G401 (cell line): Measurements from ENCODE around the gene RRBP1. TPM values are rescaled to one million over a fixed set of nuclear protein-coding genes. Genes with fewer than 3 reads are reported as not detected.
A peak's percentile ranks its signal among the peaks of the same experiment; 100 is the strongest.
"Not testable (repeated sequence)": the region's sequence is repeated elsewhere in the genome, so short reads cannot be mapped to it uniquely, and the experiment has no call there.

ENCODE experiments used
- DNase-seq: peaks from one replicate; pipeline ENCODE4 v3.0.0-alpha.2; 2015; ENCODE audit warnings: low spot score
- in situ Hi-C: cut with HindIII; loops from 2 replicates; pipeline ENCODE4 v1.10.0; 2016; ENCODE audit warnings: low sequenced_read_pairs, mixed read lengths
- total RNA-seq: library from RNA; depleted of rRNA; stranded (reverse); fragments of >200 nt; shearing (Covaris generic); gene quantifications from 2 replicates; pipeline ENCODE4 v1.2.3, GENCODE V29; 2014

Gene RRBP1
- total RNA-seq, 1 experiment from 2014 or later, result 67.8 TPM

DNA sequence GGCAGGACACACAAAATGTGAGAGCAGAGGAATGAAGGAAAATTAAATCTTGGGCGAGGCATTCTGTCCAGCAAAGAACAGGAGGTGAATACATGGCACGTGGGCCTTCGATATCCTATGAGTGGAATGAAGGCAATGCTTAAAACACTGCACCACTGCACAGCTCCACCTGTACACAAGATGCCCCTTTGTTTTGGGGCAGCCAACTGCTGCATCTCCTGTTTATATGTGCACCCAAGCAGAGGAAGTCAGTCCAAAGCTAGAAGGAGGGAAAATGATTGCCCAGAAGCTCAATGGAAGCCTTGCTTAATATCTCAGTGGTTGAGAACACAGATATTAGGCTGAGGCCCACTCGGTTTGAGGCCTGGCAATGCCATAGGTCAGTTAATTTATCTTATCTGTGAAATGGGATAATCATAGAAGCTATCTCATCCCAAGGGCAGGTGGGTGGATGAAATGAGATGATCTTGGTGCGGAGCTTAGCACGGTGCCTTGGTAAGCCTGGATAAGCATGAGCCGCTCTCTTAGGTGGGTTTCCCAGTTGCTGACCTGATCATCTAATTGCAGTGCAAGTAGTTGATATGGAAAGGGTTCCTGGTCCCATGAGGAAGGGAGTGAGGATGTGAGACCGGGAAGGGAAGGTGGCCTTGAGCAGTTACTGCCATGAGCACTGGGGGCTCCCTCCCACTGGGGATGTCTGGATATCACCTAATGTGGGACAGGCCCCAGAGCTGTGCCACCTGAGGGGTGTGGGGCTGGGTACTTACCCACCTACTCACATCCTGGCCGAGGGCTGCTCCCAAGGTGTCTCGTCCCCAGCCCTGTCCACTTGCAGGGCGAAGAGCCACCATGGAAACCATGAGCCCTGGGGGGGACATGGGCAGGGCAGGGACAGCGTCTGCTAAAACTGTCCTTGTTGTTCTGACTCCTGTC, 27.6 kb upstream of the RRBP1 start:
- in situ Hi-C loops, result no loop called here
- no peak for DNase-seq

- in situ Hi-C loops, result no loop called here
- DNase-seq, result no peak
These were observed 26.8 kb upstream of the RRBP1 start for GRCh38 chr20:17708675-17709360.

DNA sequence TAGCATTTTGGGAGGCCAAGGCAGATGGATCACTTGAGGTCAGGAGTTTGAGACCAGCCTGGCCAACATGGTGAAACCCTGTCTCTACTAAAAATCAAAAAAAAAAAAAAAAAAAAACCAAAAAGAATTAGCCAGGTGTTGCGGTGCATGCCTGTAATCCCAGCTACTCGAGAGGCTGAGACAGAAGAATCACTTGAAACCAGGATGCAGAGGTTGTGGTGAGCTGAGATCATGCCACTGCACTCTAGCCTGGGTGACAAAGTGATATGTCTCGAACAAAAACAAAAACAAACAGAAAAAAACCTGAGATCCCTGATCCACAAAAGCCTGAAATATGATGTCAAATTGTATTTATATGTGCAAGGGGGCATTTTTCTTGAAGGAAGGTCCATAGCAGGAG, 25.9 kb upstream of the RRBP1 start:
- in situ Hi-C loops, result not testable (repeated sequence)

DNA sequence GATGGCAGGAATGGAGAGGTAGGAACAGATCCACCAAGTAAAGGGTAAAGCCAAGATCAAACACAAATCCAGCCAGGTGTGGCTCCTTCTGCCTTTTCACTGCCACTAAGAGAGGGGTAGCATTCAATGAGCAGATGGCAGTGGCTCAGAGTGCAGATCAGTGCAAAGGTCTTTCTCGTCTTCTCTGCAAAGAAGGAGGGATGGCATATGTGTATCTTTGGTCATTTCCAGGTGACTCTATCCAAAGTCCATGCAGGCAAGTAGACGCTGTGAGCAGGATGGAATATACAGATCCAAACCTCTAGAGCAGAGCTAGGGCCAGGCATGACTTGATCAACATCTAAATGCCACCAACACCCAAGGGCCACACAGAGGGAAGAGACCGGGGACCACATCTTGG, 24.6 kb upstream of the RRBP1 start:
- in situ Hi-C loops, result no loop called here
- no peak for DNase-seq

More for the DNA sequence above, 25.9 kb upstream of the RRBP1 start:
- DNase-seq, result not testable (repeated sequence)

DNA sequence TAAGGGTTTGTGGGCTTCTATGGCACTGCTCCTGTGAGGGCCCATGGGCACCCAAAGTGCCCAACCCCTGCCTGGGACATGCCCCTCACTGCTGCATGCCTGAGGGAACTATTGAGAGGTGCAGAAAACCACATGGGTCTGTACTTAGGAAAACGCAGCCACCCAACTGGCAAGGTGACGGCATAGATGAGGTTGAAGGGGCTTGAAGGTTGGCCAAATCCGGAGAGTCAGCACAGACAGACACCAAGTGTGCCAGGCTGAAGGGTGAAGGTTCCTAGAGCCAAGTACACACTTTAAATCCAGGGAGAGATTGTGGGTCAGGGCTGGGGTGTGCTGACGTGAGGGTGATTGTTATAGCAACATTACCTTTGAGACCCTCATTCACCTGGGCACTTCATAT, 23.9 kb upstream of the RRBP1 start:
- in situ Hi-C loops, result no loop called here
- no peak for DNase-seq

DNA sequence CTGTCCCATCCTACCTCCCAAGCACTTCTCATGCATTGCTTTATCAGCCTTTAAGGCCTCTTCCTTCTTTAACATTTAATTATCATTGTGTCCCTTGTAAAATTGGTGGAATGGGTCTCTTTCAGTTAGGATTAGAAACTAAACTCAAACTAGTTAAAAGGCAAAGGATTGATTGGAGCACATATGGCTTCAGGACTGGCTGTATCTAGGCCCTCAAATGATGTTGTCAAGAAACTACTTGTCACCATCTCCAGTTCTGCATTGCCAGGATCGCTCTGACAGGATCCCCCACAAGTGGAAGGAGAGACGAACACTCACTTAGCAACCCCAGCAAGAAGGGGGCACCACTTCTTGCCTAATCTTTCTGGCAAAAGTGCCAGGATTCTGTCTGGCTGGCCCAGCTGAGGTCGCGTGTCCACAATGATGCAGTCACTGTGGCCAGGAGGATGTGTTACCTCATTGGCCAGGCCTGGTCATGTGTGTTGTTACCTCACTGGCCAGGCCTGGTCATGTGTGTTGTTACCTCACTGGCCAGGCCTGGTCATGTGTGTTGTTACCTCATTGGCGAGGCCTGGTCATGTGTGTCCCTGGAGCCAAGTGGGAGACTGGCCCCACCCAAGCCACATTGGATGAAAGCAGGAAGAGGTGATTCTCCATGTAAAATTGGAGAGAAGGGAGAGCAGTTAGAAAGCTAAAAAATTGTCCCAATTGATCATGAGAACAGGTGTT, 22.7 kb upstream of the RRBP1 start:
- in situ Hi-C loops, result no loop called here

GRCh38 chr20:17701826-17702225, 19.8 kb upstream of the RRBP1 start:
- in situ Hi-C loops, result no loop called here

More for the DNA sequence above, 22.7 kb upstream of the RRBP1 start:
- no peak for DNase-seq

DNA sequence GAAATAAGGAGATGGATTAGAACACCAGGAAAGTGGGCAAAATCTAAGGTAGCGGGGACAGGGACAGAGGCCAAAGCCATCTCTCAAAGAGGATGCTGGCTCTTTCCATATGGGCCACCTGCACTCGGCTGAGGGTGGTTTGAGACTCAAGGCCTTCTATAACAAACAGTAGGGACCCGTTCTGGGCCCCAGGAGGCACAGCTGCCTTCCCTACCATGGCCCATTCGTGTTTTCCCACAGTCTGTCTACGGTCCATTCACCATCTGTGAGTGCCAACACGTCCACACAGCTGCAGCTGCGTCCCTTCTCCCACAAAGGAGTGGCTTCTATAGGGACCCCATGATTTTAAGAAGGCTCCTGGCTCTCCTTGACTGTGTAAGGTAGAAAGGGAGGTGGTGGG, 18.6 kb upstream of the RRBP1 start:
- DNase-seq, result no peak
- in situ Hi-C loops, result no loop called here

More at GRCh38 chr20:17701826-17702225, 19.8 kb upstream of the RRBP1 start:
- DNase-seq, result no peak

- DNase-seq, result no peak
- in situ Hi-C loops, result no loop called here
These were observed 17.9 kb upstream of the RRBP1 start, which contains the start of gene BANF2 for GRCh38 chr20:17699931-17700351. Gene BANF2, plus strand, starts transcription at chr20:17699966. Its CDS starts 25,060 bp downstream, at chr20:17725026.

GRCh38 chr20:17698384-17698783, 16.3 kb upstream of the RRBP1 start:
- no peak for DNase-seq
- in situ Hi-C loops, result no loop called here

DNA sequence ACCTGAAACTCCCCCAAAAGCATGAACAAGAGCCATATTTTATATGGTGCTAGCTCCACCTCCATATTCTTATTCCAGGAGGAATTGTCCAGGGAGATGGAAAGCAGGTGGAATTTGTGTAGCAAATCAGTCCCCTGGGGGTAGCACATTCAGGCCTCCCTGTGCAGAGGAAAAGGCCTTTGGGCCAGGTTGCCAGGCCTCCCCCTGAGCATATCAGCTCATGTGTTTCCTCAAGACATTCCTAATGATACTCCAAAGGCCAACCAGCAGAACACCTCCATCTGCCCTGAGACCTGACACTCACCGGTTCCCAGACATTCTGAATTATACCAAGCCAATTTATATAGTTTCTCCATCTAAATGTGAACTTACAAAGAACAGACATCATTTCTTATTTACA, 15.1 kb upstream of the RRBP1 start:
- DNase-seq, result no peak
- in situ Hi-C loops, result no loop called here

GRCh38 chr20:17696287-17696686, 14.2 kb upstream of the RRBP1 start:
- DNase-seq, result no peak
- in situ Hi-C loops, result no loop called here

DNA sequence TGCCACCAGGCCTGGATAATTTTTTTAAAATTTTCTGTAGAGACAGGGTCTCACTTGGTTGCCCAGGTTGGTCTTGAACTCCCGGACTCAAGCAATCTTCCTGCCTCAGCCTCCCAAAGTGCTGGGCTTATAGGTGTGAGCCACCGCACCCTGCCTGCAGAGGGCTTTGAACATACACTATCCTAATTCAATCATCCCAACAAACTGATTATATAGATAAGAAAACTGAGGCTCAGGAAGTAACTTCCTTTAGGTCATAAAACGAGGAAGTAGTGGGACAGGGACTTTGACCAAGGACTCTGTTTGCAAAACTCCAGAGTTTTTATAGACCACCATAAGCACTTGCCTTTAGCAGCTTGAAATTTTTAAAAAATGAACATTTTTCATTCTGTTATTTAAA, 12.7 kb upstream of the RRBP1 start:
- in situ Hi-C loops, result no loop called here
- no peak for DNase-seq

DNA sequence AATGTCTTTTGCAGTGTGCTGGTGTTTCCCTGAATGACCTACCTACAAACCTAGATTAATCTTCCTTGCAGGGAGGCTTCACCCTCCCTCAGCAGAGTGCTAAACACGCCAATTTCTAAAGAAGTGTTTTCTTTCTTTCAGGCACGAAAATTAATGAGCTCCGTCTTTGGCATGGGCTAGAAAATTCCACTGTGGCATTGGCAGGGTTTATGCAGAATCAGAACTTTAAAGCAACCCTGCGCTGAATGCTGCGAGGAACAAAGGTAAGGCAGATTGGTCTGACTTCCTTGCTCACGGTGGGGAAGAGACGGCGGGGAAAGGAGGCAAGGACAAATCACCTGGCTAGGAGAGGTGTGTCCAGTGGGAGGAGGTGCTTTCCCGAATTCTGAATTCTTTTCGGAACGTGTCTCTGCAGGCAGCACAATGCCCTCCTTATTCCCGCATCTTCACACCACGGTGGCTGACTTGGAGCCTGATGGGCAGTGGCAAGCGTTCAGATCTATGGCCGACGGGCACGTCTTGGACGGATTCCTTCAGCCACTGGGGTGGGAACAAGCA, 11.5 kb upstream of the RRBP1 start:
- in situ Hi-C loops, result no loop called here
- DNase-seq, result peak; percentile 35

DNA sequence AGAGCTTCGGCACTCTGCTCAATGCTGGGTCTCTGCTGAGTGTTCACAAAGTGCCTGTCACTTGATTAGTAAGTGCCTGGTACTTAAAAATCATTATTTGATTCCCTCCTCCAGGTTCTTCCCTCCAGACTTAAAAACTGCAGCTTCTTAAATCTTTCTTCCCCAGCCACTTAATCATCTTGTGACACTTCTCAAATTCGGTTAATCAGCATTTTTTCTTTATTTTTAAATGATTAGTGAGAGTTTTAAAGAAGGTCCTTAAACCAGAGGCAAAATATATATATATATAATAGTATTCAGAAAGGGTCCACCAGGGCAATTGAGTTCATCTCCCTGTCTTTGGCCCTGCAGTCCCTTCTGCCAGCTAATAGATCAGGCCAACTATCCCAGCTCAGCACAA, 9.7 kb upstream of the RRBP1 start:
- in situ Hi-C loops, result no loop called here
- DNase-seq, result no peak

DNA sequence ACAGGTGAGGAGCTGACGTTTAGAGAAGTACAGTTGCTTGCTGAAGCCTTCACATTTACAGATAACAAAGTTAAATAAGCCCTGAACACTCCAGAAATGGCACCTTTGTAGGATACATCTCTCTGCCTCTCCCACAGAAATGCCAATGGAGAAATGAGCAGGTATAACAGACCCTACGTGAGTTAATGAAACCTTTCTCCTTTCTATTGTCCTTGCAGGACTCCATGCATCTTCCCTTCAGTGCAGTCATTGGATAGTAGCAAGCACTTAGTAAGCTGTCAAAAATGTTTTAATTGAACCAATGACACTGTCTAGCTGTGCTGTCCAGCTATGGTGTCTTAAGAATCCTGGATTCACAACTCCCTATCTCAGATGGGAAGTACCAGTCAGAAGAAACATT, 8.1 kb upstream of the RRBP1 start:
- in situ Hi-C loops, result no loop called here
- DNase-seq, result no peak

DNA sequence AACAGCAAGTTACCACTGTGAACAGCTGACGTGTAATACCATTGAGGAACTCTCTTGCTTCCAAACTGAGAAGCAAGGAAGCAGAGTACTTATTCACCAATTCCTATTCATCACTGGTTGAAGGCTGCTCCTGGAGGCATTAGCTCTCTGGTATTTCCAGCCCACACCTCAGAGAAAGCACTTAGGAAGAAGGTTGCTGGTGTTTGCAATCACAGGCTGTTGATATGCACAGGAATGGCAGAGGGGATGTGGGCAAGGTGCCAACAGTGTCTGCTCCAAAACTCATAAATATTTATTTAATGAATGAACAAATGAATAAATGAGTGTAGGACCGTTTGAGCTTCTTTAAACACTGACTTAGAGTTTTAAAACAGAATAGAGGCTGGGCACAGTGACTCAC, 6.9 kb upstream of the RRBP1 start:
- no peak for DNase-seq
- in situ Hi-C loops, result no loop called here

- DNase-seq, result no peak
- in situ Hi-C loops, result no loop called here
These were observed 5.8 kb upstream of the RRBP1 start for GRCh38 chr20:17687800-17688199.

- in situ Hi-C loops, result no loop called here
- no peak for DNase-seq
These were observed 3.1 kb upstream of the RRBP1 start for GRCh38 chr20:17685168-17685567.
